ENCODE measurements around the gene PI4K2A.

GRCh38 chr10:97667463-97667862 lies 27.0 kb downstream of the PI4K2A start:
- no peak for TF ChIP-seq MYC (IDR thresholded peaks at IDR 0.05; ENCODE audit: low read depth, low read length)
- TF ChIP-seq CTCF (IDR thresholded peaks at IDR 0.05; ENCODE audit: low read depth, low read length) = no peak
- TF ChIP-seq POLR2A (IDR thresholded peaks at IDR 0.05; ENCODE audit: extremely low read depth, insufficient read length) = no peak

Data from NB4 (cell line).